ENCODE data around the gene PBRM1. TPM values are rescaled to one million over a fixed set of nuclear protein-coding genes. Genes with fewer than 3 reads are reported as not detected.

PBRM1 gene
- total RNA-seq, 2 experiments from 2014 or later, result 75.7 to 91.1 TPM

DNA sequence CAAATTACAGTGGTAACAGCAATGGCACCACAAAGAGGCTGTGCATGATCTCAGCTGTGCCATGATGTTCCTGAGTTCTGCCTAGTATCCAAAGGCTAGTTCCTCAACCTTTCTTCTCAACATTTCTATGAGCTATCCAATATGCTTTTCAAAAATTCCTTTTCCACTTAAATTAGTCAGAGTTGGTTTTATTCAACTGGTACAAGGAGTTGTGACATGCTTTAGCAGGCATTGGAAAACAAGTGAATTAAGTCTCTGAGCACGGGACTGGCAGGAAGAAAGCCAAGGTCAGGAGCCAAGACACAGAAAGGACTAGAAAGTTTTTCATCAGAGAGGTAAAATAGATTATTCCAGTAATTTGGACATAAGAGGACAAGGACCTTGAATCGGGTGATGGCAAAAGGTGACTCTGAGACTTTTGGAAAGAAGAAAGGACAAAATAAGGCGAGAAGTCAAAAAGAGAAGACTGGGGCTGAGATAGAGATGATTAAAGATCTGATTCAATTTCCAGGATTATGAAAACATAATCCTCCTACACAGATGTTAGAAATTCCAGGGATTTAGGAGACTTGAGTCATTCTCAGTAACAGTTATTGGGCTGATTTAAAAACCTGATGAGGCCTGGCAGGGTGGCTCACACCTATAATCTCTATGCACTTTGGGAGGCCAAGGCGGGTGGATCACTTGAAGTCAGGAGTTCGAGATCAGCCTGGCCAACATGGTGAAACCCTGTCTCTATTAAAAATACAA lies 36.1 kb downstream of the PBRM1 start:
- Histone ChIP-seq H3K9me3 (ENCODE audit: low read length) (no peaks in the 10 kb centered on the region), H3K36me3 (ENCODE audit: insufficient read depth, low read length) (peaks cover 93% of the 10 kb centered on the region), H3K4me1 (ENCODE audit: insufficient read depth, low read length, poor library complexity, severe bottlenecking) (no peaks in the 10 kb centered on the region), H2AFZ (ENCODE audit: low read length) (no peak overlapping the region), H3K79me2 (ENCODE audit: insufficient read depth, low read depth, low read length) (no peaks in the 10 kb centered on the region), H3K4me2 (ENCODE audit: low read length) (no peak overlapping the region), H3K27ac (ENCODE audit: low read depth, low read length, poor library complexity, severe bottlenecking) (no peak overlapping the region), H3K4me3 (ENCODE audit: low read depth, low read length, poor library complexity, severe bottlenecking) (no peak overlapping the region), H4K20me1 (ENCODE audit: insufficient read depth, low read length) (no peaks in the 10 kb centered on the region), H3K9me2 (ENCODE audit: insufficient read depth, low read length) (no peaks in the 10 kb centered on the region)
- no peak for TF ChIP-seq EZH2phosphoT487 (IDR thresholded peaks at IDR 0.05; ENCODE audit: borderline replicate concordance, low read depth, low read length)
- TF ChIP-seq, protein P1, sequence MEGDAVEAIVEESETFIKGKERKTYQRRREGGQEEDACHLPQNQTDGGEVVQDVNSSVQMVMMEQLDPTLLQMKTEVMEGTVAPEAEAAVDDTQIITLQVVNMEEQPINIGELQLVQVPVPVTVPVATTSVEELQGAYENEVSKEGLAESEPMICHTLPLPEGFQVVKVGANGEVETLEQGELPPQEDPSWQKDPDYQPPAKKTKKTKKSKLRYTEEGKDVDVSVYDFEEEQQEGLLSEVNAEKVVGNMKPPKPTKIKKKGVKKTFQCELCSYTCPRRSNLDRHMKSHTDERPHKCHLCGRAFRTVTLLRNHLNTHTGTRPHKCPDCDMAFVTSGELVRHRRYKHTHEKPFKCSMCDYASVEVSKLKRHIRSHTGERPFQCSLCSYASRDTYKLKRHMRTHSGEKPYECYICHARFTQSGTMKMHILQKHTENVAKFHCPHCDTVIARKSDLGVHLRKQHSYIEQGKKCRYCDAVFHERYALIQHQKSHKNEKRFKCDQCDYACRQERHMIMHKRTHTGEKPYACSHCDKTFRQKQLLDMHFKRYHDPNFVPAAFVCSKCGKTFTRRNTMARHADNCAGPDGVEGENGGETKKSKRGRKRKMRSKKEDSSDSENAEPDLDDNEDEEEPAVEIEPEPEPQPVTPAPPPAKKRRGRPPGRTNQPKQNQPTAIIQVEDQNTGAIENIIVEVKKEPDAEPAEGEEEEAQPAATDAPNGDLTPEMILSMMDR (conservative IDR thresholded peaks at IDR 0.05; ENCODE audit: low read length), result no peak
- intact Hi-C loops (cut with micrococcal nuclease; ENCODE audit: unreplicated experiment), result no loop called here
- POLR2A ChIA-PET, result interaction anchor here (1.1 kb wide), 1 partner anchor 38 kb away, joined by 3 read pairs; no protein-coding TSS in a partner anchor
- CTCF ChIA-PET (ENCODE audit: unreplicated experiment), result no interaction called here
- BruUV-seq (replicated peaks), result no TSS peak
- no peak for DNase-seq (ENCODE audit: low spot score)

DNA sequence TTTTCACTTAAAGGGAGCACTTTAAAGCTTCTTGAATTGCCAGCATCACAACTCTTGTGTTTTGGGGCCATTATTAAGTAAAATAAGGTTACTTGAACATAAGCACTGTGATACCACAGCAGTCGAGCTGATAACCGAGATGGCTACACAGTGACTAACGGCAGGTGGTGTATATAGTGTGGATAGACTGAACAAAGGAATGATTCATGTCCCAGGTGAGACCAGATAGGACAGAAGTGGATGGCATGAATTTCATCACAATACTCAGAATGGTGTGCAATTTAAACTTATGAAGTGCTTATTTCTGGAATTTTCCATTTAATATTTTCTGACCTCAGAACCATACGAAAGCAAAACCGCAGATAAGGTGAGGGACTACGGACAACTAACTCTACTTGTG lies 40.2 kb downstream of the PBRM1 start:
- no peak overlapping the region for H3K4me2 ChIP-seq (ENCODE audit: low read length)
- DNase-seq (ENCODE audit: low spot score), result no peak
- POLR2A ChIA-PET, result no interaction called here
- H3K27ac ChIP-seq (ENCODE audit: low read depth, low read length, poor library complexity, severe bottlenecking), result no peak overlapping the region
- no peak overlapping the region for H2AFZ ChIP-seq (ENCODE audit: low read length)
- intact Hi-C loops (cut with micrococcal nuclease; ENCODE audit: unreplicated experiment), result no loop called here
- CTCF ChIA-PET (ENCODE audit: unreplicated experiment), result no interaction called here
- H3K9me2 ChIP-seq (ENCODE audit: insufficient read depth, low read length), result no peaks in the 10 kb centered on the region
- no peak overlapping the region for H3K4me3 ChIP-seq (ENCODE audit: low read depth, low read length, poor library complexity, severe bottlenecking)
- H4K20me1 ChIP-seq (ENCODE audit: insufficient read depth, low read length), result no peaks in the 10 kb centered on the region
- no peaks in the 10 kb centered on the region for H3K79me2 ChIP-seq (ENCODE audit: insufficient read depth, low read depth, low read length)
- TF ChIP-seq EZH2phosphoT487 (IDR thresholded peaks at IDR 0.05; ENCODE audit: borderline replicate concordance, low read depth, low read length), result no peak
- H3K36me3 ChIP-seq (ENCODE audit: insufficient read depth, low read length), result peaks cover 95% of the 10 kb centered on the region
- H3K9me3 ChIP-seq (ENCODE audit: low read length), result no peaks in the 10 kb centered on the region
- BruUV-seq (replicated peaks), result no TSS peak
- no peaks in the 10 kb centered on the region for H3K4me1 ChIP-seq (ENCODE audit: insufficient read depth, low read length, poor library complexity, severe bottlenecking)

DNA sequence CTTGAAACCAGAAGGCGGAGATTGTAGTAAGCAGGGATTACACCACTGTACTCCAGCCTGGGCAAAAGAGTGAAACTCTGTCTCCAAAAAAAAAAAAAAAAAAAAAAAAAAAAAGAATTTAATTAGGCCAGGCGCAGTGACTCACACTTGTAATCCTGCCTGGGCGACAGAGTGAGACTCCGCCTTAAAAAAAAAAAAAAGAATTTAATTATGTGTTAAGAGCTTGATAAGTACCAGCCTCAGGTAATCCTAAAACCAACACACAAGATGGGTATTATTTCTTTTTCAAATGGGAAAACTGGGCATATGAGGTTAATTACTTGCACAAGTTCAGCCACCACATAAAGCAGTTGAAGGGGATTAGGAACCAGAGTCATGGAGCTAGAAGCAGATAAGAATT lies 49.0 kb downstream of the PBRM1 start:
- Histone ChIP-seq H3K9me2 (ENCODE audit: insufficient read depth, low read length) (no peaks in the 10 kb centered on the region), H3K9me3 (ENCODE audit: low read length) (no peaks in the 10 kb centered on the region), H4K20me1 (ENCODE audit: insufficient read depth, low read length) (no peaks in the 10 kb centered on the region), H3K27ac (ENCODE audit: low read depth, low read length, poor library complexity, severe bottlenecking) (no peak overlapping the region), H3K36me3 (ENCODE audit: insufficient read depth, low read length) (peaks cover 78% of the 10 kb centered on the region), H3K4me3 (ENCODE audit: low read depth, low read length, poor library complexity, severe bottlenecking) (no peak overlapping the region), H3K4me1 (ENCODE audit: insufficient read depth, low read length, poor library complexity, severe bottlenecking) (no peaks in the 10 kb centered on the region), H3K79me2 (ENCODE audit: insufficient read depth, low read depth, low read length) (no peaks in the 10 kb centered on the region), H3K4me2 (ENCODE audit: low read length) (no peak overlapping the region), H2AFZ (ENCODE audit: low read length) (no peak overlapping the region)
- intact Hi-C loops (cut with micrococcal nuclease; ENCODE audit: unreplicated experiment), result no loop called here
- CTCF ChIA-PET (ENCODE audit: unreplicated experiment), result no interaction called here
- no peak for DNase-seq (ENCODE audit: low spot score)
- BruUV-seq (replicated peaks), result no TSS peak
- POLR2A ChIA-PET, result no interaction called here
- TF ChIP-seq EZH2phosphoT487 (IDR thresholded peaks at IDR 0.05; ENCODE audit: borderline replicate concordance, low read depth, low read length), result no peak
- TF ChIP-seq, protein P1 (conservative IDR thresholded peaks at IDR 0.05; ENCODE audit: low read length), result no peak
